AG10803 (cell line): Measurements from ENCODE around the gene FOXO6.

Source experiments
- DNase-seq: peaks from one replicate; pipeline ENCODE4 v3.0.0; 2010; ENCODE audit warnings: low read depth
- H3K4me3 ChIP-seq: 2 replicates; pipeline ENCODE4 v1.5.1; 2011; ENCODE audit warnings: mild to moderate bottlenecking, low read length, control low read depth
- TF ChIP-seq, protein P1 (sequence below): conservative IDR thresholded peaks from 2 replicates; pipeline ENCODE4 v1.5.1; 2011; ENCODE audit warnings: mild to moderate bottlenecking, low read length, control low read depth, inconsistent platforms

Gene FOXO6

DNA sequence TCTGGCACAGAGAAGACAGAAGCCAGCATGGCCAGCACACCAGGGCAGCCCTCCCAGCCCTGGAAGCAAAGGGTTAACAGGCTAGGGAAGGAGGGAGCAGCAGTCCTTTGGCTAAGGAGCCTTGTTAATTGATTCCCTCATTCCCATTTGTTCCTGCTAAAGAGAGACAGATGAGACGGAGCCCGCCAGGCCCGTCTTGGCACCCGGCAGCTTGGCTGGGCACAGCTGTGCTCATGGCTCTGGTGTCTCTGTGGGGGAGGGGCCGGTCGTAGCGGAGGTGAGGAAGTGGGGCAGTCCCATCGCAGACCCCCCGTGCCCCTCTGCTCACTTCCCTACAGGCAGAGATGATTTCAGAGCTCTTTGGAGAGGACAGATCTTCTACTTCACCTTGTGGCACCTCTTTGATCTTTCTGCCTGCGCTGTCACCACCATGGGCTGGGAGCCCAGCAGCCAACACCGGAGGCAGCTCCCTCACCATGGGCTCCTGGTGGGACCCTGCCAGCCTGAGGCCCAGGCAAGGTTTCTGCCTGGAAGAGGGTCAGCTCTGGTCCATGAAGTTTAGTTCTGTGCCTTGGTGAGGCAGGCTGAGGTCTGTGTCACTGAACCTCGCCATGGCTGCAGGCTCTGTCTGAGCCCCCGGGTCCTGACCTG is 38.0 kb downstream of the FOXO6 start:
- TF ChIP-seq, protein P1, sequence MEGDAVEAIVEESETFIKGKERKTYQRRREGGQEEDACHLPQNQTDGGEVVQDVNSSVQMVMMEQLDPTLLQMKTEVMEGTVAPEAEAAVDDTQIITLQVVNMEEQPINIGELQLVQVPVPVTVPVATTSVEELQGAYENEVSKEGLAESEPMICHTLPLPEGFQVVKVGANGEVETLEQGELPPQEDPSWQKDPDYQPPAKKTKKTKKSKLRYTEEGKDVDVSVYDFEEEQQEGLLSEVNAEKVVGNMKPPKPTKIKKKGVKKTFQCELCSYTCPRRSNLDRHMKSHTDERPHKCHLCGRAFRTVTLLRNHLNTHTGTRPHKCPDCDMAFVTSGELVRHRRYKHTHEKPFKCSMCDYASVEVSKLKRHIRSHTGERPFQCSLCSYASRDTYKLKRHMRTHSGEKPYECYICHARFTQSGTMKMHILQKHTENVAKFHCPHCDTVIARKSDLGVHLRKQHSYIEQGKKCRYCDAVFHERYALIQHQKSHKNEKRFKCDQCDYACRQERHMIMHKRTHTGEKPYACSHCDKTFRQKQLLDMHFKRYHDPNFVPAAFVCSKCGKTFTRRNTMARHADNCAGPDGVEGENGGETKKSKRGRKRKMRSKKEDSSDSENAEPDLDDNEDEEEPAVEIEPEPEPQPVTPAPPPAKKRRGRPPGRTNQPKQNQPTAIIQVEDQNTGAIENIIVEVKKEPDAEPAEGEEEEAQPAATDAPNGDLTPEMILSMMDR, result no peak
- no peak for DNase-seq
- H3K4me3 ChIP-seq, result no peak overlapping the region

DNA sequence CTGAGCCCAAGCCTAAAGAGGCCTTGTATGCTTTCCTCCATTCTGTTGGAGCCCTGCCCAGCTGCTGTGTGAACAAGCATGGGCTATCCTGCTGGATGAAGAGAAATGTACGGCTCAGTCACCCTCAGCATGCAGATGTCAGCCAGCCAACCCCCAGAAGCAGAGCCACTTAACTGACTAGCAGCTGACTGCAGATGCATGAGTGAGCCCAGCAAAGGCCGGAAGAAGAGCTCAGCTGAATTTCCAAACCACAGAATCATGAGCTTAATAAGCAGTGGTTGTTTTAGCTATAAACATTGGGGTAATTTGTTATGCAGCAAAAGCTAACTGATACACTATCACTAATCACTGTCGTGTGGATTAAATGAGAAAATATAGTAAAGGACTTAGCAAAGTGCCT is 39.0 kb downstream of the FOXO6 start:
- no peak overlapping the region for H3K4me3 ChIP-seq
- DNase-seq, result no peak
- TF ChIP-seq, protein P1, result no peak

DNA sequence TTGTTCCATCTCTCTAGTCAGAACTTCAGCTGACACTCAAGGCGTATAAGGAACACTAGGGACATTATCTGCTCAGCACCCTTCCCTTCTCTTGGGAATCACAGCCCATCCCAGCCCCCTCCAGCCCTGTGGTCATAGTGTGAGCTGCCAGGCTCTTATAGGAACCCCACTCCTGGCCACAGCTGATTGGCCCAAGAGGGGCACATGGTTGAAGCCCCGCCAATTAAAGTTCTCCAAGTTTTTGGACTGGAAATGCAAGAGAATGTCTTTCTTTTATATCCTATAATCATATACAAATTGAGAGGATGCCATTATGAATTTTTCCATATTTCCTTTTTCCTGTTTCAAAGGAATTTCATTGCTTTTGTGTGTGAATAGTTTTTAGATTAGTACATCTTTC is 40.7 kb downstream of the FOXO6 start:
- no peak for DNase-seq
- TF ChIP-seq, protein P1, result no peak
- H3K4me3 ChIP-seq, result no peak overlapping the region

DNA sequence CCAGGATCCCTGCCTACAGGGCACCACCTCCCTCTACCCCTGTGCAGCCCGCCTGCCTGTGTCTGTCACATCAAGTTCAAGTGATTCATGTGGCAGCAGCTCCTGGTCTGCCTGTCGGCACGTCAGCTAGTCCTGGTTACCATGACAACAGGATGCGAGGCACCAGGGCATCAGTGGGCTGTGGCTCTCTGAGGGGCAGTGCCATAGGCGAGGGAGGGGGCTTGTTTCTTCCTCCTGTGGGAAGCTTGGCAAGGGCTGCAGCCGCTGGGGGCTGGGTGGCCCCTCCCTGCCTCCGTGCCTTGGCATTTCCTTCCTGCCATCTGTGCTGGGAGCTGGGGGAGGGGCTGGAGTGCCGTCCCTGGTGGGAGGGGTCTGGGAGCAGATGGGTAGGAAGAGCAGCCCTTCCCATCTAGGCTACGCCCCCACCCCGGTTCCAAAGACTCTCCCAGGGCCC is 43.1 kb downstream of the FOXO6 start:
- no peak overlapping the region for H3K4me3 ChIP-seq
- TF ChIP-seq, protein P1, result no peak
- peak; percentile 12 for DNase-seq

DNA sequence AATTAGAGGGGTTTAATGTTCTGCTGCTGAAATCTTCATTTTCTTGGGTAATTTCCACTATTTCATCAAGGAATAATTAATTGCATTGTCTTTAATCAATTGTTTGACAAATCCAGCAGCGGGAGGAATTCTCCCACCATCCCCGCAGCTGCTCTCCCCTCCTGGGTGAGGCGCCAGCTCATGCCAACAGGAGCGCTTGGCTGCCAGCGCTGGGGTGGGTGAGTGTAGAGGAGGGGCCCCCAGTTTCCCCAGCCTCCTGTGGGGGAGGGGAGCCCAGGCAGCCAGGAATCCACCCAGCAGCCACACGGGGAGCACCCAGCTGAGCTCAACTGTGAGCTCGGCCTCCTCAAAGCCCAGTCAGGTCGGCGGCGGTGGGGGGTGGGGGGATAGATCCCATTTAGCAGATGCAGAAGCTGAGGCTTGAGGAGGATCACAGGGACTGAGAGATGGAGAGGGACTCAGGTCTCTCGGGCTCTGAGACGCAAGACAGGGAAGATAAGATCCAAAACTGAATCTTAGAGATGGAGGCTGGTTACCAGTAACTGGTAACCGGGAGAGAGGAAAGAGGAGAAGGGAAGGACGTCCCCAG is 46.5 kb downstream of the FOXO6 start:
- TF ChIP-seq, protein P1, result no peak
- no peak overlapping the region for H3K4me3 ChIP-seq
- no peak for DNase-seq

DNA sequence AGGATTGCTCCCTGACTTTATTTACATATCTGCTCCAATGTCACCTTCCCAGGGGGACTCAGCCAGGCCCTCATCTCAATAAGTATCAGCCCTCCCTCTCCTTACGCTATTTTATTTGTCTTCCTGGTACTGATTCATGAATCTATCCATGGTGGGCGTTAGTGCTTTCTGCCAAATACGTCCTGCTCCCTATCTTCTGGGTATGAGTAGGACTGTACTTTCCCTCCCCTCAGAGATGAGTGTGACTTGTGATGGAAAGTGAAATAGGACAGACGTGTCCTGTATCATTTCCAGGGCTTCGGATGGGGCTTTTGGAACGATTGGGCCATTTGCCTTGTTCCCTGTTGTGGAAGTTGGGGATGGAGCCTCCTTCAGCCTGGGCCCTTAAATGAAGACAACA is 47.5 kb downstream of the FOXO6 start:
- H3K4me3 ChIP-seq, result no peak overlapping the region
- no peak for DNase-seq
- TF ChIP-seq, protein P1, result no peak

DNA sequence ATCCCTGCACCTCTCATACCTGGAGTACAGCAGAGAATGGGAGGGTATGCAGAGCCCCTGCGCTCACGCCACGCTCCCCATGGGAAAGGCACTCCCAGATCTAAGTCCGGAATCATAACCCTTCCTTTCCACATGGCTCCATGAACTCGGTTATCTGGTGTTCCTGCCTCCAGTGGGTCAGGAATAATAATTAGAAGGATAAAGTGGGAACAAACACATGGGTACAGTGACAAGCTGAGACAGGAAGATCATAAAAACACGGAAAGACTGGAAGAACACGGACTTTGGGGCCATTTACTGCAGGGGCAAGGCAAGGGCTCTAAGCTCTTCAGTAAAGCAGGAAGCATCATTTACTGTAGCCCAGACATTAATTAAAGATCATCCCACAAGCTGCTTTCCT is 48.6 kb downstream of the FOXO6 start:
- no peak overlapping the region for H3K4me3 ChIP-seq
- DNase-seq, result no peak
- TF ChIP-seq, protein P1, result no peak
